HepG2 (cell line): ENCODE results near the gene SIGLEC14. TPM values are rescaled to one million over a fixed set of nuclear protein-coding genes. Genes with fewer than 3 reads are reported as not detected.

ENCODE experiments used
- AGO1 ChIP-seq: fragments of 200-400 bp; formaldehyde crosslinking; IDR thresholded peaks from 2 replicates; pipeline ENCODE4 v1.6.1; 2017; ENCODE audit warnings: mild to moderate bottlenecking, low read depth, low read length, moderate library complexity; ENCODE audit not compliant: poor library complexity, severe bottlenecking
- DRAP1 ChIP-seq: IDR thresholded peaks from 2 replicates; pipeline ENCODE4 v1.6.1; 2016; ENCODE audit warnings: missing genetic modification reagents, missing compliant biosample characterization
- MBNL3 ChIP-seq: fragments of 250-450 bp; sonication (Bioruptor Pico); conservative IDR thresholded peaks from 2 replicates; pipeline ENCODE4 v1.8.0; 2022; ENCODE audit warnings: mild to moderate bottlenecking, inconsistent platforms
- MEF2D ChIP-seq: sonication (generic); formaldehyde crosslinking; IDR thresholded peaks from 2 replicates; pipeline ENCODE4 v1.5.1; 2020; ENCODE audit warnings: mild to moderate bottlenecking, missing genetic modification reagents
- MTA1 ChIP-seq: sonication (generic); formaldehyde crosslinking; IDR thresholded peaks from 2 replicates; pipeline ENCODE4 v1.4.0; 2020; ENCODE audit warnings: missing genetic modification reagents, mild to moderate bottlenecking, borderline replicate concordance
- MXD4 ChIP-seq: IDR thresholded peaks from 2 replicates; pipeline ENCODE4 v1.6.1; 2016; ENCODE audit warnings: mild to moderate bottlenecking, missing biosample characterization, missing genetic modification reagents
- POLR2G ChIP-seq: fragments of 200-400 bp; formaldehyde crosslinking; IDR thresholded peaks from 2 replicates; pipeline ENCODE4 v1.6.1; 2018; ENCODE audit warnings: mild to moderate bottlenecking, low read depth, low read length, moderate library complexity
- REXO4 ChIP-seq: sonication (generic); formaldehyde crosslinking; IDR thresholded peaks from 2 replicates; pipeline ENCODE4 v1.8.0; 2022; ENCODE audit warnings: missing genetic modification reagents, mild to moderate bottlenecking, borderline replicate concordance
- SIX4 ChIP-seq: sonication (generic); formaldehyde crosslinking; IDR thresholded peaks from 2 replicates; pipeline ENCODE4 v1.4.0; 2020; ENCODE audit warnings: missing genetic modification reagents
- SP5 ChIP-seq: IDR thresholded peaks from 2 replicates; pipeline ENCODE4 v1.6.1; 2016; ENCODE audit warnings: low read depth, borderline replicate concordance
- SRSF1 ChIP-seq: fragments of 200-400 bp; formaldehyde crosslinking; optimal IDR thresholded peaks from 2 replicates; pipeline ENCODE3; 2017; ENCODE audit warnings: mild to moderate bottlenecking, low read depth, low read length, moderate library complexity
- TBL1XR1 ChIP-seq: fragments of 150-350 bp; IDR thresholded peaks from 2 replicates; pipeline ENCODE4 v1.6.1; 2014; ENCODE audit warnings: borderline replicate concordance, low read length; ENCODE audit not compliant: partially characterized antibody
- TCF7 ChIP-seq: sonication (generic); IDR thresholded peaks from 2 replicates; pipeline ENCODE4 v1.6.1; 2016; ENCODE audit warnings: antibody characterized with exemption, low read depth
- U2AF2 ChIP-seq: fragments of 200-400 bp; formaldehyde crosslinking; IDR thresholded peaks from 2 replicates; pipeline ENCODE4 v1.6.1; 2017; ENCODE audit warnings: low read depth, mild to moderate bottlenecking, low read length
- ZBTB2 ChIP-seq: sonication (generic); formaldehyde crosslinking; IDR thresholded peaks from 2 replicates; pipeline ENCODE4 v1.8.0; 2022; ENCODE audit warnings: low read depth, missing genetic modification reagents
- ZFX ChIP-seq: sonication (generic); formaldehyde crosslinking; IDR thresholded peaks from 2 replicates; pipeline ENCODE4 v1.4.0; 2020; ENCODE audit warnings: mild to moderate bottlenecking, low read depth, missing genetic modification reagents, moderate library complexity
- ZFYVE20 ChIP-seq: sonication (generic); formaldehyde crosslinking; IDR thresholded peaks from 2 replicates; pipeline ENCODE4 v1.8.0; 2023; ENCODE audit warnings: low read depth, mild to moderate bottlenecking, moderate library complexity, missing genetic modification reagents, borderline replicate concordance
- ZNF235 ChIP-seq: sonication (generic); formaldehyde crosslinking; IDR thresholded peaks from 2 replicates; pipeline ENCODE4 v1.8.1; 2023; ENCODE audit warnings: mild to moderate bottlenecking, missing genetic modification reagents, borderline replicate concordance
- ZNF317 ChIP-seq: sonication (generic); formaldehyde crosslinking; IDR thresholded peaks from 2 replicates; pipeline ENCODE4 v1.5.0; 2020; ENCODE audit warnings: mild to moderate bottlenecking, missing genetic modification reagents
- ZNF530 ChIP-seq: sonication (generic); formaldehyde crosslinking; IDR thresholded peaks from 2 replicates; pipeline ENCODE4 v1.5.0; 2020; ENCODE audit warnings: low read depth, mild to moderate bottlenecking, missing genetic modification reagents
- ZNF609 ChIP-seq: sonication (generic); formaldehyde crosslinking; IDR thresholded peaks from 2 replicates; pipeline ENCODE4 v1.4.0; 2020; ENCODE audit warnings: mild to moderate bottlenecking, missing genetic modification reagents, borderline replicate concordance
- ZNF619 ChIP-seq: sonication (generic); formaldehyde crosslinking; IDR thresholded peaks from 2 replicates; pipeline ENCODE4 v1.4.0; 2020; ENCODE audit warnings: mild to moderate bottlenecking, missing genetic modification reagents
- ZNF891 ChIP-seq: sonication (generic); formaldehyde crosslinking; IDR thresholded peaks from 2 replicates; pipeline ENCODE4 v1.5.0; 2020; ENCODE audit warnings: mild to moderate bottlenecking, missing genetic modification reagents
- polyA plus RNA-seq, 8 experiments: library from polyadenylated mRNA; depleted of rRNA in 3 of 8; stranded (reverse) in 7 of 8; unstranded in 1 of 8; fragments of >200 nt; fragmentation: Illumina TruSeq in 4 of 8; extraction: Trizol in 4 of 8; gene quantifications; 2 replicates each; pipeline versions ENCODE4 v1.2.1 to v1.2.3, GENCODE V29; 2011 to 2016; ENCODE audit warnings: low read depth in 4 of 8, missing spikeins in 1 of 8, mixed read lengths in 1 of 8; ENCODE audit not compliant: insufficient read depth in 1 of 8
- total RNA-seq, 5 experiments: library from RNA; depleted of rRNA; stranded (reverse); fragments of >200 nt; fragmentation: Illumina TruSeq; extraction: Trizol; gene quantifications; 2 replicates each; pipeline ENCODE4 v1.2.3, GENCODE V29; 2016; ENCODE audit warnings: low read depth in 1 of 5

The SIGLEC14 gene
- total and polyA plus RNA-seq, 2 of the 13 experiments (the other 11 are each of a cell fraction or from before 2014, with no cell fraction given) = 0.05 to 0.09 TPM

- TF ChIP-seq POLR2G (no peak), SP5 (CRISPR knock-in tag) (peak; percentile 47; the same call in 1 of the 2 replicates), ZBTB2 (CRISPR knock-in tag) (peak; percentile 41; the same call in 1 of the 2 replicates), MTA1 (CRISPR knock-in tag) (0 out of 2 replicates have a peak, but pooled peaks have one; percentile 10), ZNF619 (CRISPR knock-in tag) (no peak), ZNF235 (CRISPR knock-in tag) (no peak), MEF2D (CRISPR knock-in tag) (0 out of 2 replicates have a peak, but pooled peaks have one; percentile 22), DRAP1 (CRISPR knock-in tag) (no peak), REXO4 (CRISPR knock-in tag) (no peak), SIX4 (CRISPR knock-in tag) (no peak), TCF7 (no peak), U2AF2 (no peak), ZFYVE20 (CRISPR knock-in tag) (no peak), MXD4 (no peak), SRSF1 (no peak), AGO1 (no peak), ZFX (CRISPR knock-in tag) (peak; percentile 24; the same call in 1 of the 2 replicates), MBNL3 (CRISPR knock-in tag) (no peak), ZNF891 (CRISPR knock-in tag) (peak; percentile 45; the same call in 1 of the 2 replicates), TBL1XR1 (no peak), ZNF609 (CRISPR knock-in tag) (no peak), ZNF530 (no peak), ZNF317 (CRISPR knock-in tag) (no peak)
Observed at GRCh38 chr19:51687791-51688670, 41.4 kb upstream of the SIGLEC14 start (continued).
